Medulla oblongata (tissue), 1 donor: ENCODE results near the gene RNASEH1.
"Not testable (repeated sequence)": the region's sequence is repeated elsewhere in the genome, so short reads cannot be mapped to it uniquely, and the experiment has no call there.

ENCODE experiments used
- DNase-seq: peaks from one replicate; pipeline ENCODE4 v3.0.0-alpha.2; 2015; ENCODE audit errors: extremely low spot score

Gene RNASEH1

DNA sequence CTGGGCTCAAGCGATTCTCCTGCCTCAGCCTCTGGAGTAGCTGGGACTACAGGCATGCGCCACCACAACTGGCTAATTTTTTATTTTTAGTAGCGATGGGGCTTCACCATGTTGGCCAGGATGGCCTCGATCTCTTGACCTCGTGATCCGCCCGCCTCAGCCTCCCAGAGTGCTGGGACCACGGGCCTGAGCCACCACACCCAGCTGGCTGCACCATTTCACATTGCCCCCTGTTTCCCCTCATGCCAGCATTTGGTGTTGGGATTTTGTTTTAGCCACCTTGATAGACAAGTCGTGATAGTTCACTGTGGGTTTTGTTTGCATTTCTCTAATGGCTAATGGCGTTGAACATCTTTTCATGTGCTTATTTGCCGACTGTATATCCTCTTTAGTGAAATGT, 31.0 kb upstream of the RNASEH1 start:
- no peak for DNase-seq

DNA sequence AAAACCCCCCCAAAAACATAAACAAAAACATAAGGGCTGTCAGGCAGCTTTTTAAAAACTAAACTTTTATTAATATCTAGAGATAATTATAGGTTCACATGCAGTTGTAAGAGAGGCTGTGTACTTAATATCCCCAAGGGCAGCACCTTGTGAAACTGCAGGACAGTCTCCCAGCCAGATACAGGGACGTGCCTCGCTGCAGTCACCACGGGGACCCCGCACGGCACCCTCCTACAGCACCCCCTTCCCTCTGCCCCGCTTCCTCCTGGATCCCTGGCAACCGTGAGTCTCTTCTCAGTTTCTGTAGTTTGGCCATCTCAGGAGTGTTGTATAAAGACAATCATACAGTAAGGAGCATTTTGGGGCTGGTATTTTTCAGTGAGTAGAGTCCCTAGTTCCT, 30.0 kb upstream of the RNASEH1 start:
- no peak for DNase-seq

DNA sequence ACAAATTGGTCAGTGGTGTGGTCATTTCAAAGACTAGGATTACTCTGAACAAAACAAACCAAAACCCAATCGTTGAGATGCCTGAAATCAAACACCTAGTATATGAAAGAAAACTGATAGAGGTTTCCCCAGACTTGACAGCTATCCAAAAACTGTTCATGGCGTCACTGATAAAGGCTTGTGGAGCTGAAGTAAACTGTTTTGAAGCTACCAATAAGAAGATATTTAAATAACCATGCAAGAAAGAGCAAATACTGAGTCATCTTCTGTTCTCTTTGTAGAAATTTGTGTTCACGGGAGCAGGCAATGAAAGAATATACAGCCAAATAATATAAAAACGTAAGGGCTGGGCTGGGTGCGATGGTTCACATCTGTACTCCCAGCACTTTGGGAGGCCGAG, 29.3 kb upstream of the RNASEH1 start:
- no peak for DNase-seq

DNA sequence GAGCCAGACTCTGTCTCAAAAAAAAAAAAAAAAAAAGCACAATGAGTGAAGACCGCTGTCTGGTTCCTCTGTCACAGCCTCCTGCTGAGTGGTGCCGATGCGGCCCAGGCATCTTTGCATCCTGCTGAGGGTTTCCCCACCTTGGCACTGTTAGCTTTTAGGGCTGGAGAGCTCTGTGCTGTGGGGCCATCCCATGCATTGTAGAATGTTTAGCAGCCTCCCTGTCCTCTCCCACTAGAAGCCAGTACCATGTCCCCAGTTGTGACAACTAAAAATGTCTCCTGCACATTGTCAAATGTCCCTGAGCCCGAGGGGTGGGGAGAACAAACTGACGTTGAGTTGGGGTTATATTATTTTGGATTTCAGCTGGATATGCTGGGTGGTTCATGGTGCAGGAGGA, 28.9 kb upstream of the RNASEH1 start:
- DNase-seq: no peak

DNA sequence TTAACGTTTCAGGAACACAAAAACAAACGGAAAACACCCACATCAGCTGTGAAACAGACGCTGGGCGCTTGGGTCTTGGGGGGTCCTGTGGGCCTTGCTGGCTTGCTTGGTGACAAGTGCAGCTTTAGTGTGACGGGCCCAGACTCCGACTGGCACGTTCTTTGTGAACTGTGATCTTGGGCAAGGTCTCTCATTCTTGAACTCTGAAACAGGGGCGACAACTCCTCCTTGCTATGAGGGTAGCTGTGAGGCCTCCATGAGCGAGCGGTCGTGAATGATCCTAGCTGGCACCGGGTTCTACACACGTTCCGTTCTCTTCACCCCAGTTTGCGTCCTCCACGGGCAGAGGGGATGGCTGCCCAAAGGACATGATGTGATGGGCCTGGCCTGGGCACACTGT, 28.1 kb upstream of the RNASEH1 start:
- DNase-seq: no peak

DNA sequence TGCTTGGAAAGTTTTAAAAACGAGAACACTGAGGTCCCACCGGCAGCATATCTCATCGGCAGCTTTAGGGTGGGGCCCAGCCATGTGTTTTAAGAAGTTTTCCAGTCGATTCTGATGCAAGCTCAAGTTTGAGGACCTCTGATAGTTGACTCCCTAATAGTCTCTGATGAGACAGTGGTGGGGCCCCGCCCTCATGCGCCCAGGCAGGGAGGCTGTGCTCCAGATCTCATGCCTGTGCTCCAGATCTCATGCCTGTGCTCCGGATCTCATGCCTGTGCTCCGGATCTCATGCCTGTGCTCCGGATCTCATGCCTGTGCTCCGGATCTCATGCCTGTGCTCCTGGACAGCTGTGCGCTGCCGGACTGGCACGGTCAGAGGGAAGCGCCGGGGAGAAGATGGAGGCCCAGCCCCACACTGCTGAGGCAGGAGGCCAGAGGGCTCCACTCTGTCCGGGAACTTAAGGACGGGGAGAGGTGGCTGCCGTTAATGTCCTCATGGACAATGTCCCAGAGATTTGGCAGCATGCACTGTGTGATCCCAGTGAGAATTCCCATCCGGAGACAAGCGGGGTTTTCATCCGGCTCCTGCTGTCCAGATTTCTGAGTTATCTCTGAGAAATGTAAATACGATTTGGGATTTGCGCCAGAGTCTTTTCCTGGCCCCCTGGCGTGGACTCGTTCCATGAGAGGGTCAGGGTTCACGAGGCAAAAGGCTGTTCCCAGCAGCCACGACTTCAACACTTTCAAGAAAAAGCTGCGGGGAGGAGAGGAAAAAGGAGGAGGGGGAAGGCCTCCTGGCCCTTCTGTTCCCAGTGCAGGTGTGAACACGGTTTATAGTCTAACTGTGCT, 27.4 kb upstream of the RNASEH1 start:
- DNase-seq: no peak

DNA sequence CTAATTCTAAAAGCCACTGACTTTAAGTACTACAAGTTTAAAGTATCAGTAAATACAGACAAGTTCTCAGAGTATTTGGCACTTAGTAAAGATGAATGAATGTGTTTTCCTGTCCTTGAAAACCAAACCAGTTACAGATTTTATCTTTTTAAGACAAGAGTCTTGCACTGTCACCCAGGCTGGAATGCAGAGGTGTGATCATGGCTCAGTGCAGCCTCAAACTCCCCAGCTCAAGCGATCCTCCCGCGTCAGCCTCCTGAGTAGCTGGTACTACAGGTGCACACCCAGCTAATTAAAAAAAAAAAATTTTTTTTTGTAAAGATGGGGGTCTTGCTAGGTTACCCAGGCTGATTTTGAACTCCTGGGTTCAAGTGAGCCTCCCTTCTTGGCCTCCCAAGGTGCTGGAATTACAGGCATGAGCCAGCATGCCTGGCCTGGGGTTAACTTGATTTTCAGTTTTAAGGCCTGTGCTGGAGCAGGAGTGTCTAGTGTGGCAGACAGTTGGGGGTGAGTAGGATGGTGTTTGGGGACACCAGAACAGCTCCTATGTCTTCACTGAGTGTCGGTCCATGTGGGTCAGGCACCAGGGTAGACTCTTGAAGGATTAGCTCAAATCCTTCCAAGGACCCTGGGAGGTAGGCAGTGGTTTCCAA, 26.6 kb upstream of the RNASEH1 start:
- no peak for DNase-seq

DNA sequence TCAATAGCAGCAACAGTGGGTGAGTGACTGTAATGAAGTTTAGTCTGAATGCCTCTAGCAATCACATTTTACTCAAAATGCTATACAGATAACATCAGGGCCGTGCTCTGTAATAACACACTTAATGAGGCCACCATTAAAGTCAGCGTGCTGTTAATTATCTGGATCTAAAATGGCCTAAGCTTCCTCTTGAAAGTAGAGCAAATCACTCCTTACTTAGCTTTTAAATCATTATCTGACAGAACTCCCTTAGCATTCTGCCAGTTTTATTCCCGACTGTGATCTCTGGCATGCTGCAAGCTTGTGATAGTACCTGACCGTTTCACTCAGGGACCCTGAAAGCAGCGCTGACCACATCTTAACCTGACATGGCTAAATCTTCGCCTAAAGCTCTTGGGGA, 25.9 kb upstream of the RNASEH1 start:
- DNase-seq: no peak

DNA sequence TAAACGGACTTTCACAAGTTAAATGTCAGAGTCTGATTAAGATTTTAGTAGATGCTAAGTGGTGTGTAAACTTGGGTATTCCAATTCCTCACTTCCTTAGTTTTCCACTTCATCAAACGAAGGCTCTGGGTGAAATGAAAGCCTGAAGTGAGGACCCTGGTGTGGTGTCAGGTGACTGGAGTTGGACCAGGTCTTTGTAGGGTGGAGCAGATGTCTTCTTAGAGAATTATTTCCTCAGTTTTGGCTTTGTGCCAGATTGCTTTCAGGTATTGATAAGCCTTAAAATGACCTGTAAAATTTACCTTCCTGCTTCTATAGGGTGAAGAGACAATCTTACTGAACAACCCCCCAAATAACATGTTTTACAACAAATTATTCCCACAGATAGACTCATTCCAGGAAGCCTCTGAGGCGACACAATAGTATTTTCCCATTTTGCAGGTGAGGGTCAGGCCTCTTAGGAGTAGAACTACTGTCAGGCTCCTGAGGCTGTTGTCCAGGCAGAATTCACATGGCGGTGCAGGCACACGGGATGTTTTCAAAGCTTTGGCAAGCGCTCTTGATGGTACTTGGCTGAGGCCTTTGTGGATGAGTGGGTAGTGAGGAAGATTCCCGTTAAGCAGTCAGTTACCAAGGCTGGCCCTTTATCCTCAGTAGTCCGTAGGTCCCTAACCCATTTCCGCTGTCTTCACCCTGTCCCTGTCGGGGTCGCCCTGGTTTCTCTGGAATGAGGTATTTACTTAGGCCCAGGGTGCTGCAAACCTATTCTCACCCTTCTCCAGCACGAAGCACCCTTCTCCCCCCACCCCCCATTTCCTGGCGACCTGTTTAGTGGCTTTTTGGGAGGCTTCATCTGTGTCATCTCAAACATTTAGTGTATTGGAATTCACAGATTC, 23.5 kb upstream of the RNASEH1 start:
- no peak for DNase-seq

DNA sequence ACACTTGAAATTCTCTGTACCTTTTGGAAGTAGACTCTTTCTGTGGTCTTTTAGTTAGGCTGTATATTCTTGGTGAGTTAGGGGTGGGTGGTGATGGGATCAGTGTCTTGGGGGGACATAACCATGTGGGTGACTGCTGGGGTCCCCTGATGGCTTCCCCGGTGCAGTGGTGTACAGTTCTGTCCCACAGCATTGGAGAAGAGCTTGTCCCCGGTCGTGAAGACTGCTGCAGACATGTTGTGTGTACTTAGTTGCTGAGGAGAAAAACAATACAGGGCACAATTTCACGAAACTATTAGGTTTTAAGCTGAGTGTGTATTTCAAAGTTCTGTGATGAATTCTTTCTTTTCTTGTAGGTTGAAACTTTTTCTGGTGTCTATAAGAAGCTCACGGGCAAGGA, 22.3 kb upstream of the RNASEH1 start:
- DNase-seq: no peak

DNA sequence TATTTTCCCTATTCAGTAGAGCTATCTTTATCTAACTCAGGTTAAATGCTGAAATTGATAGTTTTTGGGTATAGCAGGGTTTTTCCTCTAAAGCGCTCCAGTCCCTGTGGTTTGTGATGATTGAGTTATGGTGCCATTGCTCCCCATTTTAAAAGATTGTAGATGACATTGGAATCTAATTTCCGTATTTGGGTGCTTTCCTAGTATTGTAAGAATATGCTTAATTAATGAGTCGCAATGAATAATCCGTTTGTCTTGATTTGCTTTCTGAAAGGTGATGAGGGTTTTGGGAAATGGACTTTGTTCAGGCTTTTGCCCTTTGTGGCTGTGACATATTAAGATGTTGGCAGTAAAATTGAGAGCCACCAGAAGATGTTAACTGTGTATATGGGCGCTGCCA, 20.9 kb upstream of the RNASEH1 start:
- no peak for DNase-seq

DNA sequence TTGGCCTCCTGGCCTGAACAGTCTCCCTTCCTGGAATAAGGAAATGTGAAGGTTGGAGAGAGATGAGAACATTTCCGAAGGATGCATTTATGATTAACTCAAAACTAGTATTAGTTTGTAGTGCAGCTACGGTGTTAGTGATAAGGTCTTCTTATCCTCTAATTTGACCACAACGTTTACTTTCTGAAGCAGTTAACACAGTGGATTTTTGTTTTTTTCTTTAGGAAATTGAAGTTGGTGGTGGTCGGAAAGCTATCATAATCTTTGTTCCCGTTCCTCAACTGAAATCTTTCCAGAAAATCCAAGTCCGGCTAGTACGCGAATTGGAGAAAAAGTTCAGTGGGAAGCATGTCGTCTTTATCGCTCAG, 18.1 kb upstream of the RNASEH1 start:
- not testable (repeated sequence) for DNase-seq

DNA sequence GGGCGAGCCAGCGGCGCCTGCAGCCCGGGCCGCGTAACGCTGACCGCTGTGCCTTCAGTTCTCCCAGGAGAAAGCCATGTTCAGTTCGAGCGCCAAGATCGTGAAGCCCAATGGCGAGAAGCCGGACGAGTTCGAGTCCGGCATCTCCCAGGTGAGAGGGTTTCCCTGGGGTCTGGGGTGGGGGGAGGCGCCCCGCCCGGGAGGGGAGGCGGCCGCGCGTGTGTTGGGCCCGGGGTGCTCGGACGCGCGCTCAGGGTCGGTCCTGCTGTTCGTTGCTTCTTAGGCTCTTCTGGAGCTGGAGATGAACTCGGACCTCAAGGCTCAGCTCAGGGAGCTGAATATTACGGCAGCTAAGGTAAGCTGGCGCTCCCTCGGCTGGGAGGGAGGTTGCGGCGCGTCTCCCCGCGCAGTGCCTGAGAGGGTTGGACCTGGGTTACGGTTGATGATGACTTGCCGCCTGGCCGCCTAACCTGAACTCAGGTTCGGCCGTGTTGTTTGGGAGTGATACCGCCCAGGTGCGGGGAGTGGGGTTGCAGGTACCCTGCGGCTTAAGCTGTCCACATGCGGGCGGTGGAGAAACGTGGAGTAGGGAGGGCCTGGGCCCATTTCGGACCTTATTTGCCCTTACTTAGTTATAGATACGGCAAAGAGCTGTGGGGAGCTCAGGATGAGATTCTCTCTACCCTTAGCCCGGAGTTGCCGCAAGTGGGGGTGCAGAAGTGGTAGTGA, 17.6 kb upstream of the RNASEH1 start:
- DNase-seq: no peak

DNA sequence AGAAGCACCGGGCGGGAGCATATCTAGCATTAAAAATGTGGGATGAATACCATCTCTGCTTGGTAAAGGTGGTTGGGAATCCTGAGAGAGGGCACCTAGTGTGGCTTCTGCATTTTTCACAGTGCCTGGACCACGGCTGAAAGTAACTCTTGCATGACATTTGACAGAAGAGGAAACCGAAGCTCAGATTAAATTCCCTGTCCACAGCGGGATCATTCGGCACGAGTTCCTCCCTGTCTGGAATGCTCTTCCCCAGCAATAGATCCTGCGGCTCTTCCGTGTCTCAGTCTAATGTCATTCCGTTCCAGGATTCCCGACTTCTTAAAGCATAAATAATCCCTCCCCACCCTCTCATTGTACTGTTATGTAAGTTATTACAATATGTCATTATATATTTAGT, 16.0 kb upstream of the RNASEH1 start:
- DNase-seq: no peak

DNA sequence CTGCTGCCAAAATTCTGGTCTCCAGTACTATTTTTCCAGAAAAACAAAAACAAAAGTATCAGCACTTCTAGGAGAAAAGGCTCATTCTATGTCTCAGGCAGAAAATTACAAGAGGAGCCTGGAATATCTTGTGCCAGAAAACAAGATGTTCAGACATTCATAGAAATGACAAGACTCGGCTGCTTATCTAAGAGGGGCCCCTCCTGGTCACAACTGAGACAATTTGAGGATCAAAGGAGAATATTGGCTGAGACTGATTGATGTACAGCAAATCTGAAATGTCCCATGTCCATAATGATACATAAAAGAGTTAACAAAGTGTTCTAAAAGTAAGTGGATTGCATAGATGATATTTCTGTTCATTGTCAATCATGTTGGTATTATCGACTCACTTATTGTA, 14.5 kb upstream of the RNASEH1 start:
- no peak for DNase-seq

DNA sequence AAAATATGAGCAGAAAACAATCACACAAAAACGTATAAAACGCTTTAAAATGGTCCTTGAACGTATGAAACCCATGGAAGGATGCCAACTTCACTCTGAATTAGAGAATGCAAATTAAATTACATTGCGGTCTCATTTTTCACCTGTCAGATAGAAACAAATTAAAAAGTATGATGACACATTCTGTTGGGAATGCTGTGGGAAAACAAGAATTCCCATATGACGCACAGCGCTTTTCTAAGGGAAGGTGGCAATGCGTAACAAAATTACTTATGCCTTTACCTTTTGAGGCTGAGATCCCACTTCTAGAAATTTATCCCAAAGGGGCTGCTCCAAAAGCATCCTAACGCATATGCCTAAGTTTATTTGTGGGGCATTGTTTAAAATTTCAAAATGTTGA, 13.2 kb upstream of the RNASEH1 start:
- DNase-seq: no peak

DNA sequence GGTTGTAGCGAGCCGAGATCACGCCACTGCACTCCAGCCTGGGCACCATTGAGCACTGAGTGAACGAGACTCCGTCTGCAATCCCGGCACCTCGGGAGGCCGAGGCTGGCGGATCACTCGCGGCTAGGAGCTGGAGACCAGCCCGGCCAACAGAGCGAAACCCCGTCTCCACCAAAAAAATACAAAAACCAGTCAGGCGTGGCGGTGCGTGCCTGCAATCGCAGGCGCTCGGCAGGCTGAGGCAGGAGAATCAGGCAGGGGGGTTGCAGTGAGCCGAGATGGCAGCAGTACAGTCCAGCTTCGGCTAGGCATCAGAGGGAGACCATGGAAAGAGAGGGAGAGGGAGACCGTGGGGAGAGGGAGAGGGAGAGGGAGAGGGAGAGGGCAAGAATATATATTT, 11.5 kb upstream of the RNASEH1 start:
- not testable (repeated sequence) for DNase-seq

DNA sequence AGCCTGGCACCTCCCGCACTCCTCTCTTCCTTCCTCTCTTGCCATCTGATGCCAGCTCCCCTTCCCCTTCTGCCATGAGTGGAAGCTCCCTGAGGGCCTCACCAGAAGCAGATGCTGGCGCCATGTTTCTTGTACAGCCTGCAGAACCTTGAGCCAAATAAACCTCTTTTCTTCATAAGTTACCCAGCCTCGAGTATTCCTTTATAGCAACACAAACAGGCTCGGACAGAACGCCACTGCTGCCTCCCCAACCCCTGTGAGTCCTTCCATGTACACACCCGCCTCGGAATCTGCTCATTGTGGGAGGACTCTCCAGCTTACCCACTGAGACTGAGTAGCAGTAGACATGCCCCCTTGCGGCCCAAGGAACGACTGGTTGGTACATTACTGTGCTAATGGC, 8.7 kb upstream of the RNASEH1 start:
- DNase-seq: no peak

DNA sequence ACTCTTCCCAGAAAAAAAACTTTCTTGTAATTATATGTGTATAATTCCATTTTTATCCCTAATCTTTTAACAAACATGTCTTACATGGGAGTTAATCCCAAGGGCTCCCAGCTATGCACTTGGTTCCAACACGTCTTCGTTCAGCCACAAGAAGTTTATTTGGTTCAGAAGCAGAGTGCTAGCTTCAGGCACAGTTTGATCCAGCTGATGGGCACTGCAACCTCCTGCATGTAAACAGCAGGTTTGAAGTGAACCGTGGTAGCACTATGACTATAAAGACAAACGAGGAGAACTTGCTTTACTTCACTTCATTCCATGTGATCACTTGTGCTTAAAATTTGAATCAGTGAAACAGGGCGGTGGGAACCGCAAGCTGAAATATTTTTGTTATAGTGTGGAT, 7.0 kb upstream of the RNASEH1 start:
- no peak for DNase-seq

DNA sequence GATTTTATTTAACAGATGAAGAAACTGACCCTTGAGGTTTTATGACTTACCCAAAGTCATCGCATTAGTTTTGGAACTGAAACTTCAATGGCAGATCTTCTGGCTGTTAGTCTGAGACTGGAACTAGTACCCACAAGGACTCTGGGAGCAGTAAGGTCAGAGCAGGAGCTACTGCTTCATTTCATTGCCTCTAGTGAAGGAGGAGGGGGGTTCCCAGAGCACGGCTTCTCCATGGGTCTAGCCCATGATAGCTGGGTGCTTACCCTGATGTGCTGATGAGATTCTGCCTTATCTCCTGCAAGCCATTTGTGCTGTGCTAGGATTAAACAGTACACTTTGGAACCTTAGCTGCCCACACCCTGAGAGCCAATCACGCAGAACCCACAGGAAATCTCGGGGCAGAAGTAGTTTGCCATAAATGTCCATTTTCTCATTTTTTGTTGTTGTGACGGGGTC, 5.4 kb upstream of the RNASEH1 start:
- DNase-seq: no peak

DNA sequence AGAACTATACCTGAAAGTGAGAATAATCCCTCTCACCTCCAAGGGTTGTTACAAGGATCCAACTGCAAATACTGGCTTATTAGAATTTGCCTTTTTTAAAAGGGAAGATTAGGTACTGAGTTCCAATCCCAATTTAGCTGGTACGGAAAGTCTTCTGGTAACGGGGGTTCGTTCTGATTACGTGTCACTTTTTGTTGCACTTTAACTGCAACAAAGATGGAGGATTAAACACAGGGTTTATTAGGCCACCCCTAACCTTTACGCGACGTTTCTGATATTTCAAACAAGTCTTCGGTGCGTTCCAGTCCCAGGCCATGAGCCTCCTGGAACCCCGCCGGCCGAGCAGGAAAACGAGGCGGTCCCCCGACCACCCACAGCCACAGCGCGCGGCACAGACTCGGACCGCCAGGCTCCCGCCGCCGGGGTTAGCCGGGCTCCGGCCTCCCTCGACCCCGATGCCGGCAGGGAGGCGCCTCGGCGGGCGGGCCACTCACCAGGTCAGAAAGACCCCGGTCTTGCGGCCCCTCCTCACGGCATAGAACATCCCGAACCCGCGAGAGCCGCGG, 411 bp downstream of the RNASEH1 start:
- no peak for DNase-seq
